ENCODE data around the gene OR6C75.
"Not testable (repeated sequence)": the region's sequence is repeated elsewhere in the genome, so short reads cannot be mapped to it uniquely, and the experiment has no call there.

DNA sequence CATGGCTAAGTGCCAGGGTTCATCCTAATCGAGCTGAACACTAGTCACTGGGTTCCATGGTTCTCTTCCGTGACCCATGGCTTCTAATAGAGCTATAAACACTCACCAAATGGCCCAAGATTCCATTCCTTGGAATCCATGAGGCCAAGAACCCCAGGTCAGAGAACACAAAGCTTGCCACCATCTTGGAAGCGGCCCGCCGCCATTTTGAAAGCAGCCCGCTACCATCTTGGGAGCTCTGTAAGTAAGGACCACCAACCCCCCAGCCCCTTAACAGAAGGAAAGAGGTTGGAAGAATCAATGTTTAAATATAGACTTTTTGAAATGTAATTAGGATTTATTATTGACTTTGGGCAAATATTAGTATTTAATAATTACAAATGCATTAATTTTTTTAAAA lies 37.0 kb upstream of the OR6C75 start:
- TF ChIP-seq, protein P1, sequence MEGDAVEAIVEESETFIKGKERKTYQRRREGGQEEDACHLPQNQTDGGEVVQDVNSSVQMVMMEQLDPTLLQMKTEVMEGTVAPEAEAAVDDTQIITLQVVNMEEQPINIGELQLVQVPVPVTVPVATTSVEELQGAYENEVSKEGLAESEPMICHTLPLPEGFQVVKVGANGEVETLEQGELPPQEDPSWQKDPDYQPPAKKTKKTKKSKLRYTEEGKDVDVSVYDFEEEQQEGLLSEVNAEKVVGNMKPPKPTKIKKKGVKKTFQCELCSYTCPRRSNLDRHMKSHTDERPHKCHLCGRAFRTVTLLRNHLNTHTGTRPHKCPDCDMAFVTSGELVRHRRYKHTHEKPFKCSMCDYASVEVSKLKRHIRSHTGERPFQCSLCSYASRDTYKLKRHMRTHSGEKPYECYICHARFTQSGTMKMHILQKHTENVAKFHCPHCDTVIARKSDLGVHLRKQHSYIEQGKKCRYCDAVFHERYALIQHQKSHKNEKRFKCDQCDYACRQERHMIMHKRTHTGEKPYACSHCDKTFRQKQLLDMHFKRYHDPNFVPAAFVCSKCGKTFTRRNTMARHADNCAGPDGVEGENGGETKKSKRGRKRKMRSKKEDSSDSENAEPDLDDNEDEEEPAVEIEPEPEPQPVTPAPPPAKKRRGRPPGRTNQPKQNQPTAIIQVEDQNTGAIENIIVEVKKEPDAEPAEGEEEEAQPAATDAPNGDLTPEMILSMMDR (IDR thresholded peaks at IDR 0.05; ENCODE audit: low read depth, low read length): not testable (repeated sequence)
- TF ChIP-seq EZH2phosphoT487 (IDR thresholded peaks at IDR 0.05; ENCODE audit: low read depth): not testable (repeated sequence)

Measured in OCI-LY3 (cell line).